Measurements from ENCODE around the gene CCDC183.

DNA sequence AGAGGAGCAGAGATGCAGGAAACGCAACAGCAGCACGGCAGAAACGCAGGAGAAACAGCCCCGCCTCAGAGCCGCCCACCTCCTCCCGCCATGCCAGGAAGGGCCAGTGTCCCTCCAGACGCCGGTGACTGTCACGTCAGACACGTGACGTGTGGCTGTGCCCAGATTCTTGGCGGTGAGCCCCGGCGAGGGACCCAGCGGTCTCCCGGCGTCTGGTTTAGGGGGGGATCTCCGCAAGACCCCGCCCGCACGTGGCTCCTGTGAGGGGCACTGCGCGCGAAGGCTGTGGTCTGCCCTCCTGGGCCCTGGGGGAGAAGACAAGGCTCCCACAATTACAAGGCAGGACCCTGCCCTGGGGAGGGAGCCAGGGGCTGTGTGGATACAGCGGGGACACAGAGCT lies 35.7 kb upstream of the CCDC183 start:
- TF ChIP-seq, protein P1, sequence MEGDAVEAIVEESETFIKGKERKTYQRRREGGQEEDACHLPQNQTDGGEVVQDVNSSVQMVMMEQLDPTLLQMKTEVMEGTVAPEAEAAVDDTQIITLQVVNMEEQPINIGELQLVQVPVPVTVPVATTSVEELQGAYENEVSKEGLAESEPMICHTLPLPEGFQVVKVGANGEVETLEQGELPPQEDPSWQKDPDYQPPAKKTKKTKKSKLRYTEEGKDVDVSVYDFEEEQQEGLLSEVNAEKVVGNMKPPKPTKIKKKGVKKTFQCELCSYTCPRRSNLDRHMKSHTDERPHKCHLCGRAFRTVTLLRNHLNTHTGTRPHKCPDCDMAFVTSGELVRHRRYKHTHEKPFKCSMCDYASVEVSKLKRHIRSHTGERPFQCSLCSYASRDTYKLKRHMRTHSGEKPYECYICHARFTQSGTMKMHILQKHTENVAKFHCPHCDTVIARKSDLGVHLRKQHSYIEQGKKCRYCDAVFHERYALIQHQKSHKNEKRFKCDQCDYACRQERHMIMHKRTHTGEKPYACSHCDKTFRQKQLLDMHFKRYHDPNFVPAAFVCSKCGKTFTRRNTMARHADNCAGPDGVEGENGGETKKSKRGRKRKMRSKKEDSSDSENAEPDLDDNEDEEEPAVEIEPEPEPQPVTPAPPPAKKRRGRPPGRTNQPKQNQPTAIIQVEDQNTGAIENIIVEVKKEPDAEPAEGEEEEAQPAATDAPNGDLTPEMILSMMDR (IDR thresholded peaks at IDR 0.05; ENCODE audit: insufficient read depth, low read depth, low read length): no peak
- no peak for TF ChIP-seq EZH2 (IDR thresholded peaks at IDR 0.05; ENCODE audit: insufficient read depth, low read length)

Data from astrocyte (in vitro differentiated cells and primary cell).